GM21529 (cell line): ENCODE measurements around the gene ZBTB7A.

Experiments used
- ATAC-seq: cut with Tn5 transposase; IDR thresholded peaks from one replicate; pipeline ENCODE4 v1.9.1; 2021; ENCODE audit not compliant: unreplicated experiment

The ZBTB7A gene

DNA sequence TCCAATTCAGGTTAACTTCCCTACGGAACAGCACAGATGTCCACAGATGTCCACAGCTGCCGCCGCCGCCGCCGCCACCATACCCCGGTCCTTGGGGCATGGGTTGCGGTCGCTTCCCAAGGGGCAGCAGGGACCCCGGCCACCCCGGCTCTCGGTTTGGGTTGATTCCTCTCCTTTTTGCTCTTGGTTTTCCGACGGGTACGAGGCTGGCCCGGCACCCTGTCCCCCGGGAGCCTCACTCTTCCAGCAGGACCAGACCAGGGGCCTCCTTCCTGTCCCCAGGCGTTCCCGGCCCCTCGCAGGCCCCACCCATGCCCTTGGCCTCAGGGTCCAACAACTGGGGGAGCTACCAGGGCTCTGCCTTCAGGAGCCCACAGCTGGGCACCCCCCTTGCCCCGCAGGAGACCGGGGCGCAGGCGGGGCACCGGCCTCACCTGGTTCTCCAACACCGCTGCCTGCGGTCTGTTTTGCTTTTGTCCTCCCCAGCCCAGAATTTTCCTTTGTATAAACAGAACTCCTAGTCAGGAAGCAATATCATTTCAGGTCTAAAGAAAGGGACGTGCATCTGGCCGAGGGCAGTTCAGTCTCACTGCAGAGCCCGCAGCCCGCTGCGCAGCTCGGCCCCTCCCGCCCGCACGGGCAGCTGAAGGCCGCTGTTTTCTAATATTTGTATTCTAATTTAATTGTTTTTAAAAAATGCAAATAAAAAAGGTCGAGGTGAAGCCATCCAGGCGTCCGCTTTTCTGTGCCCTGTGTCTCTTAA lies 27.9 kb downstream of the ZBTB7A start:
- ATAC-seq: no peak

DNA sequence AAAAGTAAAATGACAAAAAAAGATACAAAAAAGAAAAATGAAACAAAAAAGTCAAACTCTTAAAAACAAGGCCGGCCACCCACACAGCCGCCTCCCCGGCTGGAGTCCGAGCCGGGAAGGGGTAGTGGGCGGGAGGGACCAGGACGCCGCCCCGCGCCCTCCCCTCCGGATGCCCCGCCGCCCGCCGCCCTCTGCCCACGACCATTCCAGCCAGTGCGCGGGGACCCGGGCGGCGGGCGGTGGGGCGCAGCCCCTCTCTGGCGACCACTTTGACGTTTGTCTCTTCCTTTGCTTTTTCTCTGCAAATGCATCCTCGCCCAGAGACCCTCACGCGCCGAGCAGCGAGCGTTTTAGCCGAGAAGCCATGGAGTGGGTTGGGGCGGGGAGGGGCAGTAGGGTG lies 28.6 kb downstream of the ZBTB7A start:
- ATAC-seq: no peak

DNA sequence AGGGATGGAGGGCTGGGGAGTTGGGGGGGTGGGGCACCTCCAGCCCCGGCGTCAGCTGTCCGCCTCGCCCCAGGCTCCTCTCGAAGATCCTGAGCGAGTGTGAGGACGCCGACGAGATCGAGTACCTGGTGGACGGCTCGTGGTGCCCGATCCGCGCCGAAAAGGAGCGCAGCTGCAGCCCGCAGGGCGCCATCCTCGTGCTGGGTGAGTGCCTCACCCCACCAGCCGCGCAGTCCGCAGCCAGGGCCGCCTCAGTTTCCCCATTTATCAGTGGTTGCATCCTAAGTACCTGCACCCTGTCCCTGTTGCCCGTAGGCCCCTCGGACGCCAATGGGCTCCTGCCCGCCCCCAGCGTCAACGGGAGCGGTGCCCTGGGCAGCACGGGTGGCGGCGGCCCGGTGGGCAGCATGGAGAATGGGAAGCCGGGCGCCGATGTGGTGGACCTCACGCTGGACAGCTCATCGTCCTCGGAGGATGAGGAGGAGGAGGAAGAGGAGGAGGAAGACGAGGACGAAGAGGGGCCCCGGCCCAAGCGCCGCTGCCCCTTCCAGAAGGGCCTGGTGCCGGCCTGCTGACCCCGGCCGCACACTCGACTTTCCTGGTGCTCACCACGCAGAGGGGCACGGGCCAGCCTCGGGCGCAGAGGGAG lies 29.3 kb downstream of the ZBTB7A start:
- ATAC-seq: no peak

DNA sequence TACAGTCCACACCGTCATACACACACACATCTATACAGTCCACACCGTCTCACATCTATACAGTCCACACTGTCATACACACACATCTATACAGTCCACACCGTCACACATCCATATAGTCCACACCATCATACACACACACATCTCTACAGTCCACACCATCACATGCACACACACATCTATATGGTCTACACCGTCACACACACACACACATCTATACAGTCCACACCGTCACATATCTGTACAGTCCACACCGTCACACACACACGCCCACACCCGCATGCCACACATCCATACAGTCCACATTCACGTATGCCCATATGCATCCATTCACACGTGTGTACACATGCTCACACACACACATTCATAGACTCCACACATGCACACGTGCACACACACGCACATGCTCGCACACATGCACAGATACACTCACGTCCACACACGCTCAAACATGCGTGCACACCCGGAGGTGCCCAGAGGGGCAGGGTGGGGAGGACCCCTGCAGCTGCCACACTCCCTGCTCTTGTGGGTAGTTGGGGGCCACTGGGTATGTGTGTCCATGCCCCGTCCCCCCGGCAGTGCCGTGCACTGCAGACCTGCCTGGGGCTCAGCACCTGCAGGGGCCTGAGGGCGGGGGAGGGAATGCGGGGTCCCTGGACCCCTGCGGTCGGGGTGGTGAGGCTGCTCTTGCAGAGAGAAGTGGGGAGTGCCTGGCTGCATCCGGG lies 30.0 kb downstream of the ZBTB7A start:
- no peak for ATAC-seq

DNA sequence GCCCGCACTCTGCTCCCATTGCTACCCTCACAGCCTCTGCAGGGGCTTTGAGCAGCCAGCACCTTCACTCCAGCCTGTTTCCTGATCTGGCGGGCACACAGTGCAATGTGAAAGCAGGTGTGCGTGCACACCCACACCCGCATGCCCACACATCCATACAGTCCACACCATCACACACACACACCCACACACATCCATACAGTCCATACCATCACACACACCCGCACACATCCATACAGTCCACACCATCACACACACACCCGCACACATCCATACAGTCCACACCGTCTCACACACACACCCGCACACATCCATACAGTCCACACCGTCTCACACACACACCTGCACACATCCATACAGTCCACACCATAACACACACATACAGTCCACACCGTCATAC lies 31.1 kb downstream of the ZBTB7A start:
- ATAC-seq: no peak

DNA sequence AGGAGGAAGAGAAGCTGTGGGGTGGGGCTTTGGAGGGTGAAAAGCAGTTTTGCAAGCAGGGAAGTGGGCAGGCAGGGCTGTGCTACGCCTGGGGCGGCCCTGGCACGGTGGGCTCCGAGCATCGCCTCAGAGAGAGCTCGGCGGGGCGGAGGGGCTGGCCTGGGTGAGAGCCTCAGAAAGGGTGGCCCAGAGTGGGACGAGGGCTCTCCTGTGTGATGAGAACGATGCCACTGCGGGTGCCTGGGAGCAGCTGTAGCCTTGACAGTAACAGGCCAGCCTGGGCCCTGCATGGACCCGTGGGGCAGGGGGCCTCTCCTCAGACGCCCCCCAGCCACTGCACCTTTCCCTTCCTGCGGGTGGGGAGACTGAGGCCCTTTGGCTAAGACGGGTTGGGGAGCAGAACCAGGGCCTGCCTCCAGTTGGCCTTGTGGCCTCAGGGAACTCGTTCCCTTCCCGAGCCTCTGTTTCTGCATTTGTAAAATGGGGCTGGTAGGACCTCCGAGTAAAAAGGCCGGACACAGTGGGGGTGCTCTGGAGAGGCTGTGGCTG lies 31.6 kb downstream of the ZBTB7A start:
- no peak for ATAC-seq

DNA sequence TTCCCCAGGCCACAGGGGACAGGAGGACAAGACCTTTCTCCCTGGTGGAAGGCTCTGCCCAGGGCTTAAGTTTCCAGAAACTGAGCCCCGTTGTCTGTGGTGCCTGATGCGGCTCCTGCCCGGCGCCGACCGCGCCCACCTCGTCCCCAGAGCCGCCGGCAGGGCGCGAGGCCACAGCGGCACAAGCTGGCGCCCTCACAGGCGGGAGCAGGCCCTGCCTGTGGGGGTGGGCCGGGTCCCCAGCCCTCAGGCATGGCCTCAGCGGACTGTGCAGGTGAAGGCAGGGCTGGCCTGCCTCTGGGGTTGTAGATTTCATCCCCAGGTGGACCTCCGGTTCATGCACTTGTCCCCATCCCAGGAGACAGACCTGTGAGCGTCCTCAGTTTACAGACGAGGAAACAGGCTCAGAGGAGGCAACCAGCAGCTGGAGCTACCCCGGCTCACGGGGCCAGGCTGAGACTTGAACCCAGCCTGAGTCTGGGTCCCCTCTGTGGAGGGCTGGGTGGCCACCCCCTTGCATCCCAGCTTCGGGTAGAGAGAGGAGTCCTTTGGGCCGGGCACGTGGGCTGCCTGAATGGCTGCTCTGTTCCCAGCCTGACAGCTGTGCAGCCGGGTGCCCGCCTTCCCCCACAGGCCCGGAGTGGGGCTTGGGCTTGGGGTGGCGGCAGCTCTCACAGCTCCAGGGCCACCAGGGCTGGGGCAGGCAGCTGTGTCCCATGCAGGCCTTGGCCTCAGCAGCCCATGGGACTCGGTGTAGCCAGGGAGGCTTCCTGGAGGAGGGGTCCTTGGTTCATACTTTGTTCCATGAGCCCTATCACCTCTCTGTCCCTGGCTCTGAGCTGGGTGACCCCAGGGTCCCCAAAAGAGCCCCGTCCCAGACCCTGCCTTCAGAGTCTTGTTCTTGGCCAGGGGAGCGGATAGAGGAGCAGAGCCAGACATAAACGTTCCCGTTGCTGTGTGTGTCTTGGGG lies 32.4 kb downstream of the ZBTB7A start:
- no peak for ATAC-seq

DNA sequence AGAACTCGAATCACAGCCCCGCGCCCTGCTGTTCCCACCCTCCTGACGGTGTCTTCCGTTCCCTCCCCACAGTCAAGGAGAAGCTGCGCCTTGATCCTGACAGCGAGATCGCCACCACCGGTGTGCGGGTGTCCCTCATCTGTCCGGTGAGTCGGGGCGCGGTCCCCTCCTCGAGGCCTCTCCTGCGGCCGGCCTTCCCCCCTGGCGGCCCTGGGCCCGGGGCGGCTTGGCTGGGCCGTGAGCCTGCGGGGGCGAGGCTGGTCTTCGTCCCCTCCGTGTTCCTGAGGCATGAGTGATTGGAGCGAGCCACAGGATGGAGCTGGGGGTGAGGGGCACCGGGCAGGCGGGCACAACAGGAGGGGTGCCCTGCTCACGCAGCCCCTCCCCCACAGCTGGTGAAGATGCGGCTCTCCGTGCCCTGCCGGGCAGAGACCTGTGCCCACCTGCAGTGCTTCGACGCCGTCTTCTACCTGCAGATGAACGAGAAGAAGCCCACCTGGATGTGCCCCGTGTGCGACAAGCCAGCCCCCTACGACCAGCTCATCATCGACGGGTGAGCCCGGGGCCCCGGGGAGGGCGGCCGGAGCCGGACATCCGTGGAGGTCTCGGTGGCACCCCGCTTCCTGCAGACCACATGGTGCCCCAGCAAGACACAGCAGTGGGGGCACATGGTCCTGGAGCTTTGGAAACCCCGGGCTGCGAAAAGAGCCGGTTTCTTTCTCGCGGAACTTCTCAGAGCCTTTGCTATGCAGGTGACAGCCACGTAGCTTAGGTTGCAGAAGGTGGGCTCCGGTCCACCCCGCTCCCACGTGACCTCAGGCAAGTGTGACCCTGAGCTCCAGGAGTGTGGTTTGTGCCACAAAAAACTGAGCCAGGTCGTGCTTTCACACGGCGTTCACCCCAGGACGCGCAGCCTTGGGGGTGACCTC lies 33.4 kb downstream of the ZBTB7A start:
- no peak for ATAC-seq

DNA sequence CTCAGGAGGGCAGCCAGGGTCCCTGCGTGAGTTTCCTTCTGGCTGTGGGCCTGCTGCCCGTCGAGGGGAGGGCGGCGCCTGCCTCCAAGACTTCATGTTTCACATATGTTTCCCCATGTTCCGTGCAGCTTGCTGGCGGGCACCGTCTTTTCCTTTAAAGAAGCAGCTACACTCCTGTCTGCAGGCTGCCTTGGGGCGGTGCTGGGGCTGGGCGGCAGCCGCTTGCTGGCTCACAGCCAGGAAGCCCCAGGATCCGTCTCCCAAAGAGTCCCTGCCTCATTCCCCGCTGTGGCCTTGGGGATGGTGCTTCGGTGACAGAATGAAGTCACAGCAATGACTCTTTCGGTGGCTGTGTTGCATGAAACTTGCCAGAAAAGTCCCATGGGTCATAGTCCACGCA lies 34.3 kb downstream of the ZBTB7A start:
- no peak for ATAC-seq

DNA sequence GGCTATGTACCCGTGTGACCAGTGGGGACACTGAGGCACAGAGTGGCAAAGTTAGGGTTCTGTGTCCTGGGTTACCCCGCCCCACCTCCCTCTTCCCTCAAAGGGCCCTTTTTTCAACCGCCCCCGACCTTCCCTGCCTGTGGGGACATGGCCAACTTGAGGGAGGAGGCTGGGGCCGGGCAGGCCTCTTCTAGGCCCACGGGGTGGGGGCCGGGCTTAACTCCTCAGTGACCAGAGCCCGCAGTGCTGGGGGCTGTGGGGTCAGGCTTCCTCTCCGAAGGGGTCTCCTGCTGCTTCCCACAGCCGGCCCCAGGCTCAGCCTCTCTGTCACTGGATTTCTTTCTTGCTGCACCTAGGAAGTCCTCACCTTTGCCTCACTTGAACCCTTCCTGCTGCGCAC lies 35.3 kb downstream of the ZBTB7A start:
- ATAC-seq: no peak

DNA sequence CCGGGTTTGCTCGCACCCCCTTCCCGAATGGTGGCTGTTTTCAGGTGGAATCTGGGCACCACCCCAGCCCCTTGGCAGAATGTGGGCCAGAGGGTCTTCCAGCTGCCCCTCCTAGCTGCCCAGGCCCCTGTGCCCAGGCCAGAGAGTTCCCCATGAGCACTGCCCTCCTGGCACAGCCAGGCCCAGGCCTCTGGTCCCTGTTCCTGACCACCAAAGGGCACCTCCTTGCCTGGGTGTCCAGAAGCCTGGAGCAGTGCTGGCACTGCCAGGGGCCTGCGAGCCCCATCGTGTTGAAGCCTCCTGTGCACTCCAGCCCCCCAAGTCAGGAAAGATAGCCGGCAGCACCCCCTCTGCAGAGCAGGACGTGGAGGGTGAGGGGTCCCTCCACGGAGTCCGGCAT lies 35.7 kb downstream of the ZBTB7A start:
- ATAC-seq: no peak

DNA sequence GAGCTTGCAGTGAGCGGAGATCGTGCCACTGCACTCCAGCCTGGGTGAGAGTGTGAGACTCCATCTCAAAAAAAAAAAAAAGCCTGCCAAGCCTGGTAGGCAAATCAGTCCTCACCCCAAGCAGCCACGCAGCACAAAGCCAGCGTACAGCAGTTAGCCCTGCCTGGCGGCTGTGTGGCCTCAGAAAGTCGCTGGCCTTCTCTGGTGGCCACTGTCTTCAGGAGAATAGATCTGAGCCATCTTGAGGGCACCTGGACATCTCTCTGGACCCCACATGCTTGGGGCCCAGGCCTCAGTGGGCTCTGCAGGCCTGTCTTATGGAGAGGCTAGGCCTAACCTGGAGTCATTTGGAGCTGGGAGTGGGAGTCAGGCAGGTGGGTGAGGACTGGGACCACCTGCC lies 36.1 kb downstream of the ZBTB7A start:
- no peak for ATAC-seq

DNA sequence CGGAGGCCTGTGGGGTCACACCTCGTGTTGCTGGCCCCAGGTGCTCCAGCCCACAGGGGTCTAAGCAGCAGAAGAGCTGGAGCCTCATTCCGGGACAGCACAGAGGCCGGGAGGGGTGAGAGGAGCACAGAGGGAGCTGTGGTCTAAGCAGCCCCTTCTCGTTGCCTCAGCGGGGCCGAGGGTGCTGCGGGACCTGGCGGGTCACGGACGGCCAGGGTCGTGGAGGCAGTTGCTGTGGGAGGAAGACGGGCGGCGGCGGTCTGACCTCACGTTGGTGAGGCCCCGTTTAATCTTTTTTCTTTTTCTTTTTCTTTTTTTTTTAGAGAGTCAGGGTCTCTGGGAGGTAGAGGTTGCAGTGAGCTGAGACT lies 37.5 kb downstream of the ZBTB7A start:
- no peak for ATAC-seq

DNA sequence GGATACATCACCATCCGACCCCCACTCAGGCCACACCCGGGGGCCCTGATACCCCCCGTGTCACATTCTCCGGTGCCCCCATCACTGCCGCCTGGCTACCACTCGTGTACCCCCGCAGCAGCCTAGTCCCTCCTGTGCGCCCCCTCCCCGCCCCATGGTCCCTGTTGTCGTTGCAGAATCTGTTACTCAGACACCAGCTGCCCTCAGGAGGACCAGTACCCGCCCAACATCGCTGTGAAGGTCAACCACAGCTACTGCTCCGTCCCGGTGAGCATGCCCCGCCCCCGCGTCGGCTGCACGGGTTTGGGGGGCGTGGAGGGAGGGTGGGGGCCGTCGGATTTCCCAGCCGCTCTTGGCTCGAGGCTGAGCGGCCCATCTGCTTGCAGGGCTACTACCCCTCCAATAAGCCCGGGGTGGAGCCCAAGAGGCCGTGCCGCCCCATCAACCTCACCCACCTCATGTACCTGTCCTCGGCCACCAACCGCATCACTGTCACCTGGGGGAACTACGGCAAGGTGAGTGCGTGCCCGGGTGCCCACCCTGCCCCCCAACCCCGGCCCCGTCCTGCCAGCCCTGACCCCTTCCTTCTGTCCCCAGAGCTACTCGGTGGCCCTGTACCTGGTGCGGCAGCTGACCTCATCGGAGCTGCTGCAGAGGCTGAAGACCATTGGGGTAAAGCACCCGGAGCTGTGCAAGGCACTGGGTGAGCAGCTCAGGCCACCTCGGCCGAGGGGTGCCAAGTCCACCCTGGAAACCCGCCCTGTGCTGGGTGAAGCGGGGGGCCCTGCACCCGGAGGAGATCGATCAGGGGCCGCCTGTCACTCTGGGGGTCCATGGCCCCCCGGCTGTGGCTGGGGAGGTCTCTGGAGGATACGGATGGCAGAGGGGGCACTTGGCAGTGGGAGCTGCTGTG lies 38.1 kb downstream of the ZBTB7A start:
- ATAC-seq: no peak

DNA sequence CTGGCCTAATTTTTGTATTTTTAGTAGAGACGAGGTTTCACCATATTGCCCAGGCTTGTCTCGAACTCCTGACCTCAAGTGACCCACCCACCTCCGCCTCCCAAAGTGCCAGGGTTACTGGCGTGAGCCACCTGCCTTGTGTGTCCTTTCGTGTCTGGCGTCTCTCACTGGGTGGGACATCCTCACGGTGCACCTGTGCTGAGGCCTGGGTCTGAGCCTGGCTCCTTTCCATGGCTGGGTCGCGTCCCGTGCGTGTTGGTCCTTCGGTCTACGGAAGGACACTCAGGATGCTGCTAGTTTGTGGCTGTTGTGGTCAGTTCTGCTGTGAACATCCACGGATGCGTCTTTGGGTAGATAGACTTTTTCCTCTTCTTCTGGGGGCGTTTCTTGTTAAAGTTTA lies 39.6 kb downstream of the ZBTB7A start:
- ATAC-seq: no peak

DNA sequence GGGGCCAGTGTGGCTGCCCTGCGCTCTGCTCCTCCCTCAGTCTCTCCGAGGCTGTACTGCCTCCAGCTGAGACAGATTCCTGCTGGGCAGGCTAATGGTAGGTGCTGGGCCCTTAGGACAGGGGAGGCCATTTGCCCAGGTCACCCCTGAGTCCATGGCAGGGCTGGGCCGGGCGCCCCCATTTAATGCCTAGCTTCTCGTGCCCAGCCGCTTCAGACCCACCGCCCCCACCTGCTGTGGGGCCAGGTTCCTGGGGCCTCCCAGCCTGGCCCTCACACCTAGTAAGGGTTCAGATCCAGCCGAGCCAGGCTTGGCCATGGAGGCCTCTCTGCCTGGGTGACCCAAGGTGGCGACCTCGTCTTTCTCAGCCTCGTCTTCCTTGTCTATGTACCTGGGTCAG lies 41.4 kb downstream of the ZBTB7A start:
- no peak for ATAC-seq

DNA sequence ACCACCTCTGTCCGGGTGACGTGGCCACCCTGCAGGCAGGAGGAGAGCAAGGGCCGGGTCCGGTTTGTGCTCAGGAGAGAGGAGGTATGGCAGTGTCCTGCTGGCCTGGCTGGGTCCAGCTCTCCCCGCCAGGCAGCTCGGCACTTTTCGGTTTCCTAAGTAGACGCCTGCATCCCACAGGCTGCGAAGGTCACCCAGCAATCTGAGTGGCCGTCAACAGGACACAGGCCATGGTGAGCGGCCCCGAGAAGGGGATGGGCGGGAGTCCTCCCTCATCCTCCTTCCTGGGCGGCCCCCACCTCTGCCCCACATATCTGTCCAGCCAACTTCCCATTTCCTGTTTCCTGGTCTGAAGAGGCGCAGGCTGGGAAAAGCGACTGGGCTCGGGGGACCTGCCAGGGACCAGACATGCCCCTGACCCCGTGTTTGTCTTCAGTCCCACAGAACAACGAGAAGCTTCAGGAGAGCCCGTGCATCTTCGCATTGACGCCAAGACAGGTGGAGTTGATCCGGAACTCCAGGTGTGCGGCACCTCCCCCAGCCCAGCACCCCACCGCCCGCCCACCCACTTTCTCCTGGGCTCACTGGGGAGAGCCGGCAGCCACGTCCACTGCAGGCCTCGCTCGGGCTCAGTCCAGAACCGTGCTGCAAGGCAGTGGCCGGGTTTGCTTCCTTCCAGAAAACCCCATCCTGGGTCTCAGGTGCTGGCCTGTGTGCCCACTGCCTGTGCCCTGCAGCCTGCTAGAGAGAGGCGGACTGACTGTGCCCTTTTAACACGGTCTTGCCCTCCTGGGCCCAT lies 42.9 kb downstream of the ZBTB7A start:
- ATAC-seq: no peak

DNA sequence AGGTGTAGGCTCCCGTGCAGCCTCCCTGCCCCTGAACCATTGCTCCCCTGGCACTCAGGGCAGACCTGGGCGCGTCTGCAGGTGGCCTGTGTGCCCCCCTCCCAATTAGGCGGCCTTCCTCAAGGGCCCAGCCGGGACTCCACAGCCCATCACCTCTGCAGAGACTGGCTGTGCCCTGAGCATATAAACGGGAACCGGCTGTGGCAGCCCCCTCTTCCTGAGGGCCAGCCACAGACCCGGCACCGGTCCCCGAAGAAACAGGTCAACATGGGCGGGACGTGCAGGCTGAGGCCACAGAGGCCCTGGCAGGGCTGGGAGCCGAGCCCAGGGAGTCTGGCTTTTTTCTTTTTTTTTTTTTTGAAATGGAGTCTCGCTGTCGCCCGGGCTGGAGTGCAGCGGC lies 47.1 kb downstream of the ZBTB7A start:
- no peak for ATAC-seq
